Smooth muscle cell (in vitro differentiated cells): ENCODE measurements around the gene C1QTNF8. TPM values are rescaled to one million over a fixed set of nuclear protein-coding genes. Genes with fewer than 3 reads are reported as not detected.

Source experiments
- DNase-seq: peaks from one replicate; lab custom pipeline; 2025; ENCODE audit not compliant: unreplicated experiment; lab: John Stamatoyannopoulos, UW
- H2AFZ ChIP-seq: fragments of 200-600 bp; sonication (generic); 2 replicates; pipeline ENCODE4 v1.6.0; 2016; ENCODE audit warnings: antibody characterized with exemption, low read depth, mild to moderate bottlenecking
- H3F3A ChIP-seq: fragments of 200-600 bp; sonication (generic); 2 replicates; pipeline ENCODE4 v1.6.0; 2017; ENCODE audit warnings: antibody characterized with exemption, low read depth
- H3K27ac ChIP-seq: fragments of 200-600 bp; sonication (generic); 2 replicates; pipeline ENCODE4 v1.5.1; 2016; ENCODE audit warnings: low read depth, mild to moderate bottlenecking
- H3K27me3 ChIP-seq: fragments of 200-600 bp; sonication (generic); 2 replicates; pipeline ENCODE4 v1.6.1; 2016; ENCODE audit warnings: low read depth, mild to moderate bottlenecking
- H3K36me3 ChIP-seq: fragments of 200-600 bp; sonication (generic); 2 replicates; pipeline ENCODE4 v1.5.1; 2016; ENCODE audit warnings: low read depth
- H3K4me1 ChIP-seq: fragments of 200-600 bp; sonication (generic); 2 replicates; pipeline ENCODE4 v1.5.1; 2016; ENCODE audit warnings: low read depth
- H3K4me2 ChIP-seq: fragments of 200-600 bp; sonication (generic); 2 replicates; pipeline ENCODE4 v1.6.0; 2016; ENCODE audit warnings: mild to moderate bottlenecking
- H3K4me3 ChIP-seq: fragments of 200-600 bp; sonication (generic); 2 replicates; pipeline ENCODE4 v1.5.1; 2016; ENCODE audit warnings: mild to moderate bottlenecking
- H3K79me2 ChIP-seq: fragments of 200-600 bp; sonication (generic); 2 replicates; pipeline ENCODE4 v1.6.0; 2016; ENCODE audit warnings: low read depth, mild to moderate bottlenecking
- H3K9ac ChIP-seq: fragments of 200-600 bp; sonication (generic); 2 replicates; pipeline ENCODE4 v1.6.0; 2016; ENCODE audit warnings: low read depth
- H3K9me3 ChIP-seq: fragments of 200-600 bp; sonication (generic); replicated peaks from 2 replicates; pipeline ENCODE4 v1.5.1; 2016; ENCODE audit warnings: low read depth
- H4K20me1 ChIP-seq: fragments of 200-600 bp; sonication (generic); 2 replicates; pipeline ENCODE4 v1.6.0; 2016; ENCODE audit warnings: low read depth
- CTCF ChIP-seq: fragments of 200-600 bp; sonication (generic); IDR thresholded peaks from 2 replicates; pipeline ENCODE4 v1.5.1; 2017; ENCODE audit warnings: borderline replicate concordance, mild to moderate bottlenecking, antibody characterized with exemption; ENCODE audit not compliant: insufficient read depth, poor library complexity, severe bottlenecking
- WGBS: methylation state at CpG from one replicate; pipeline ENCODE4 v1.1.7; 2016; ENCODE audit warnings: low lambda C conversion rate; 5-methylcytosine and 5-hydroxymethylcytosine counted together
- polyA plus RNA-seq: library from polyadenylated mRNA; unstranded; fragments of >200 nt; fragmentation: Nextera tagmentation; extraction: Ambion mirVana; gene quantifications from 2 replicates; pipeline ENCODE4 v1.2.1, GENCODE V29; 2016
- total RNA-seq: library from RNA; depleted of rRNA; stranded (reverse); fragments of >200 nt; gene quantifications from 2 replicates; pipeline ENCODE4 v1.2.3, GENCODE V29; 2014

The C1QTNF8 gene
- total and polyA plus RNA-seq, 2 experiments from 2014 or later: not detected

GRCh38 chr16:1070084-1070863 is 25.8 kb downstream of the C1QTNF8 start:
- no peak overlapping the region for H2AFZ ChIP-seq
- no peaks in the 10 kb centered on the region for H3K79me2 ChIP-seq
- 74% methylated on average over 32 of the region's 32 CpGs for WGBS
- H3F3A ChIP-seq: no peaks in the 10 kb centered on the region
- H3K36me3 ChIP-seq: no peaks in the 10 kb centered on the region
- no peaks in the 10 kb centered on the region for H4K20me1 ChIP-seq
- H3K27me3 ChIP-seq: peaks cover 40% of the 10 kb centered on the region
- H3K9me3 ChIP-seq: no peaks in the 10 kb centered on the region
- H3K4me1 ChIP-seq: no peaks in the 10 kb centered on the region
- no peak overlapping the region for H3K4me3 ChIP-seq
- no peak overlapping the region for H3K4me2 ChIP-seq
- no peak overlapping the region for H3K27ac ChIP-seq
- no peak for DNase-seq
- TF ChIP-seq CTCF: no peak
- no peak overlapping the region for H3K9ac ChIP-seq

- no peaks in the 10 kb centered on the region for H3K79me2 ChIP-seq
- no peak for TF ChIP-seq CTCF
- DNase-seq: no peak
- H3K4me1 ChIP-seq: no peaks in the 10 kb centered on the region
- 99% methylated on average over 7 of the region's 7 CpGs for WGBS
- H3K9ac ChIP-seq: no peak overlapping the region
- no peaks in the 10 kb centered on the region for H3K9me3 ChIP-seq
- H3K27me3 ChIP-seq: peaks cover 32% of the 10 kb centered on the region
- H4K20me1 ChIP-seq: no peaks in the 10 kb centered on the region
- H3F3A ChIP-seq: no peaks in the 10 kb centered on the region
- H3K4me2 ChIP-seq: no peak overlapping the region
- no peak overlapping the region for H3K27ac ChIP-seq
- H2AFZ ChIP-seq: no peak overlapping the region
- no peaks in the 10 kb centered on the region for H3K36me3 ChIP-seq
- H3K4me3 ChIP-seq: no peak overlapping the region
These were observed 26.9 kb downstream of the C1QTNF8 start for GRCh38 chr16:1069154-1069553.

GRCh38 chr16:1068451-1068850 is 27.6 kb downstream of the C1QTNF8 start:
- no peaks in the 10 kb centered on the region for H3K9me3 ChIP-seq
- DNase-seq: no peak
- H3F3A ChIP-seq: no peaks in the 10 kb centered on the region
- H3K9ac ChIP-seq: no peak overlapping the region
- TF ChIP-seq CTCF: no peak
- no peaks in the 10 kb centered on the region for H3K79me2 ChIP-seq
- WGBS: 83% methylated on average over 18 of the region's 18 CpGs
- no peak overlapping the region for H3K4me2 ChIP-seq
- H2AFZ ChIP-seq: no peak overlapping the region
- peaks cover 25% of the 10 kb centered on the region for H3K27me3 ChIP-seq
- no peak overlapping the region for H3K27ac ChIP-seq
- no peaks in the 10 kb centered on the region for H3K4me1 ChIP-seq
- no peak overlapping the region for H3K4me3 ChIP-seq
- no peaks in the 10 kb centered on the region for H4K20me1 ChIP-seq
- no peaks in the 10 kb centered on the region for H3K36me3 ChIP-seq

- Histone ChIP-seq H3K27ac (no peak overlapping the region), H3K9ac (no peak overlapping the region), H2AFZ (no peak overlapping the region), H3F3A (no peaks in the 10 kb centered on the region), H3K4me3 (no peak overlapping the region), H3K9me3 (no peaks in the 10 kb centered on the region), H3K27me3 (peaks cover 17% of the 10 kb centered on the region), H4K20me1 (no peaks in the 10 kb centered on the region), H3K79me2 (no peaks in the 10 kb centered on the region), H3K4me2 (no peak overlapping the region), H3K4me1 (no peaks in the 10 kb centered on the region), H3K36me3 (no peaks in the 10 kb centered on the region)
- DNase-seq: no peak
- no peak for TF ChIP-seq CTCF
- WGBS: 70% methylated on average over 10 of the region's 15 CpGs
These were observed 28.4 kb downstream of the C1QTNF8 start for GRCh38 chr16:1067629-1068028.
